NCI-H2029 (cell line): Measurements from ENCODE around the gene TRNAU1AP.
"Not testable (repeated sequence)": the region's sequence is repeated elsewhere in the genome, so short reads cannot be mapped to it uniquely, and the experiment has no call there.

ENCODE experiments used
- DNase-seq: peaks from one replicate; lab custom pipeline; 2025; lab: John Stamatoyannopoulos, UW

TRNAU1AP gene

GRCh38 chr1:28552758-28553663 is at the start of gene TRNAU1AP:
TSS of gene TRNAU1AP (plus strand) at chr1:28553085. CDS start at chr1:28553111, 26 bp downstream.
- DNase-seq: peak; percentile 94

GRCh38 chr1:28503117-28503516 is 49.8 kb upstream of the TRNAU1AP start:
- no peak for DNase-seq

- peak; percentile 94 for DNase-seq
Measured at GRCh38 chr1:28505406-28506187, 47.3 kb upstream of the TRNAU1AP start, which contains the start of gene RCC1. TSS of gene RCC1 (plus strand) at chr1:28506043. CDS start at chr1:28529867, 23,824 bp downstream.

GRCh38 chr1:28506907-28507246 is 46.0 kb upstream of the TRNAU1AP start:
- no peak for DNase-seq

GRCh38 chr1:28507247-28507645 is 45.6 kb upstream of the TRNAU1AP start:
- no peak for DNase-seq

- DNase-seq: no peak
Measured at GRCh38 chr1:28507646-28508434, 45.0 kb upstream of the TRNAU1AP start.

GRCh38 chr1:28508435-28508754 is 44.5 kb upstream of the TRNAU1AP start:
- DNase-seq: no peak

- no peak for DNase-seq
Measured at GRCh38 chr1:28509705-28510272, 43.1 kb upstream of the TRNAU1AP start.

- no peak for DNase-seq
Measured at GRCh38 chr1:28510273-28510969, 42.5 kb upstream of the TRNAU1AP start.

- no peak for DNase-seq
Measured at GRCh38 chr1:28510970-28511440, 41.9 kb upstream of the TRNAU1AP start.

- DNase-seq: no peak
Measured at GRCh38 chr1:28512058-28512611, 40.8 kb upstream of the TRNAU1AP start.

- DNase-seq: not testable (repeated sequence)
Measured at GRCh38 chr1:28514445-28514933, 38.4 kb upstream of the TRNAU1AP start.

- no peak for DNase-seq
Measured at GRCh38 chr1:28516518-28516956, 36.3 kb upstream of the TRNAU1AP start.

GRCh38 chr1:28517649-28517999 is 35.3 kb upstream of the TRNAU1AP start:
- DNase-seq: no peak

- peak; percentile 74 for DNase-seq
Measured at GRCh38 chr1:28518000-28518744, 34.7 kb upstream of the TRNAU1AP start.

GRCh38 chr1:28518745-28519341 is 34.0 kb upstream of the TRNAU1AP start:
- DNase-seq: no peak

- DNase-seq: no peak
Measured at GRCh38 chr1:28519946-28520725, 32.7 kb upstream of the TRNAU1AP start.

GRCh38 chr1:28520796-28521195 is 32.1 kb upstream of the TRNAU1AP start:
- DNase-seq: not testable (repeated sequence)
